ENCODE data around the gene MOB3C. TPM values are rescaled to one million over a fixed set of nuclear protein-coding genes. Genes with fewer than 3 reads are reported as not detected.

Gene MOB3C
- total RNA-seq, 2 donors from 2014 or later, result 12.3 to 20.7 TPM

DNA sequence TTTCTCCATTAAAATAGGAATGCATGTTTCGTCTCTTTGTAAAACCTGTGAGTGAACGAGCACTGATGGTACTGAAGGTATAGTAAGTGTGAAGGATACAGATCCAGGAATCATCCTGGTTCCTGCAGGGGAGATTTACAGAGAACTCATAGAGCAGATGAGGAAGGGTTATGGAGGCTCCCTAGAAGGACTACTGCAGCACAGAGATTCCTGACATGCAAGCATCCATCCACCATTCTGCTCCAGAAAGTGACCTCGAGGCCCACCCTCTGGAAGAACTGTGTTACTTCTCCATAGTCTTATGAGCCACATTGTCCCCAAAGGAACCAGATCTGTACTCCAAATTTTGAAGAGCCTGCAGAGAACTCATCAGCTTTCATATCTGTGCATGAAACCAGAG is 27.1 kb downstream of the MOB3C start:
- Mint-ChIP-seq H3K27me3 (no peaks in the 10 kb centered on the region), H3K36me3 (peaks cover 39% of the 10 kb centered on the region), H3K4me3 (no peak overlapping the region), H3K4me1 (ENCODE audit: low read depth in 2 of 2) (peaks cover 8 to 21% of the 10 kb centered on the region in 2 donors), H3K9me3 (no peaks in the 10 kb centered on the region), H3K27ac (no peak overlapping the region)
- ATAC-seq (no peak), DNase-seq (ENCODE audit: low spot score) (no peak)

GRCh38 chr1:46587069-46587468 is 29.5 kb downstream of the MOB3C start:
- DNase-seq (ENCODE audit: low spot score) (no peak), ATAC-seq (no peak)
- peaks cover 24% of the 10 kb centered on the region for H3K36me3 Mint-ChIP-seq
- no peaks in the 10 kb centered on the region for H3K9me3 Mint-ChIP-seq
- no peak overlapping the region for H3K4me3 Mint-ChIP-seq
- peaks cover 11 to 22% of the 10 kb centered on the region in 2 donors for H3K4me1 Mint-ChIP-seq (ENCODE audit: low read depth in 2 of 2)
- no peak overlapping the region for H3K27ac Mint-ChIP-seq
- H3K27me3 Mint-ChIP-seq, result no peaks in the 10 kb centered on the region

DNA sequence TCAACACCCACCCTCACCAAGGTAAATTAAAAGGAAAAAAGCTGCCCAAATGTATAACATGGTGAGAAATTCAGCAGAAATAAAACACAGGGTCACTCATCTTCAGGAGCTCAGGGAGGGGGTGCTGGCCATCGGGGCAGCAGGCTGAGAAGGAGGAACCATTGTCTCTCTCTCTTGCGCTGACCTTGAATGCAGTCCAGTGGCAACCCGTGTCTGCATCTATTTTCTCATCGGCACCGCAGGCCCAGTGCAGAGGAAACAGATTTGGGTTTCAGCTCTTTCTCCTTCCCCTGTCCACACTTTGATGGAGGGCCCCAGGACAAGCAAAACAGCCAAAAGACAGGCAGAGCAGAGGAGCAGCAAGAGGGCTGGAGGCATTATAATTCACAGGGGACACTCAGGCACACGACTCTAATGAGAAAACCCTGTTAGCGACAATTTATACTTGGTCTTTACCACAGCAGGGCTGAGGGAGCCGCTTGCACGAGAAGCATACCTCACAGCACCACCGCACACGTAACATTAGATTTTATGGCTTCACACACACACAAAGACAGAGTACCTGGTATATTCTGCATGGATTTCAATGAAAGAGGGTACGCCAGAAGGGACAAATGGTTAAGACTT is 31.2 kb downstream of the MOB3C start:
- peaks cover 22% of the 10 kb centered on the region for H3K36me3 Mint-ChIP-seq
- DNase-seq (ENCODE audit: low spot score) (no peak), ATAC-seq (no peak)
- no peaks in the 10 kb centered on the region for H3K27me3 Mint-ChIP-seq
- H3K9me3 Mint-ChIP-seq, result no peaks in the 10 kb centered on the region
- H3K4me3 Mint-ChIP-seq, result no peak overlapping the region
- no peak overlapping the region for H3K27ac Mint-ChIP-seq
- peaks cover 28 to 33% of the 10 kb centered on the region in 2 donors for H3K4me1 Mint-ChIP-seq (ENCODE audit: low read depth in 2 of 2)

GRCh38 chr1:46583494-46583893 is 33.1 kb downstream of the MOB3C start:
- Mint-ChIP-seq H3K4me3 (no peak overlapping the region), H3K4me1 (ENCODE audit: low read depth in 2 of 2) (peaks cover 31 to 34% of the 10 kb centered on the region in 2 donors), H3K9me3 (no peaks in the 10 kb centered on the region), H3K27ac (peak overlapping the region; percentile 74 to 91), H3K36me3 (peaks cover 13% of the 10 kb centered on the region), H3K27me3 (no peaks in the 10 kb centered on the region)
- DNase-seq (ENCODE audit: low spot score) (no peak), ATAC-seq (no peak)

DNA sequence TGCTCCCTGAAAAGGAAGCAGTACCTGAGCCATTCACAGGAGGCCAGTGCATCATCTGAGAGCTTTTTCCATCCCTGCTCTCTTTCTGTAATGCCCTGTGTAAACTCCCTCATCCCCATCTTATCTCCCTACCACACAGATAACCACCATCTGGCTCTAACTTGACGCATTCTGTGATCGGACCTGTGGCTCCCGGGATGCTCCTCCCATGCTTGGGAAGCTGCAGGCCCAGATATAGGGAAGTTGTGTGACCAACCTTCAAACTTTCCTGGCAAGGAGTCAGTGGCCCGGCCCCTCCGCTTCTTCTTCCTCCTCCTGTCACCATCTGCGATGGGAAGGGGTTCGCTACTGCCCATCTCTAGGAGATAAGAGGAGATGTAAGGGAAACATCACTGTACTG is 33.6 kb downstream of the MOB3C start:
- DNase-seq (ENCODE audit: low spot score) (no peak), ATAC-seq (no peak)
- Mint-ChIP-seq H3K27me3 (no peaks in the 10 kb centered on the region), H3K4me3 (no peak overlapping the region), H3K36me3 (peaks cover 13% of the 10 kb centered on the region), H3K27ac (peak overlapping the region; percentile 74 to 91), H3K9me3 (no peaks in the 10 kb centered on the region), H3K4me1 (ENCODE audit: low read depth in 2 of 2) (peaks cover 31 to 34% of the 10 kb centered on the region in 2 donors)

DNA sequence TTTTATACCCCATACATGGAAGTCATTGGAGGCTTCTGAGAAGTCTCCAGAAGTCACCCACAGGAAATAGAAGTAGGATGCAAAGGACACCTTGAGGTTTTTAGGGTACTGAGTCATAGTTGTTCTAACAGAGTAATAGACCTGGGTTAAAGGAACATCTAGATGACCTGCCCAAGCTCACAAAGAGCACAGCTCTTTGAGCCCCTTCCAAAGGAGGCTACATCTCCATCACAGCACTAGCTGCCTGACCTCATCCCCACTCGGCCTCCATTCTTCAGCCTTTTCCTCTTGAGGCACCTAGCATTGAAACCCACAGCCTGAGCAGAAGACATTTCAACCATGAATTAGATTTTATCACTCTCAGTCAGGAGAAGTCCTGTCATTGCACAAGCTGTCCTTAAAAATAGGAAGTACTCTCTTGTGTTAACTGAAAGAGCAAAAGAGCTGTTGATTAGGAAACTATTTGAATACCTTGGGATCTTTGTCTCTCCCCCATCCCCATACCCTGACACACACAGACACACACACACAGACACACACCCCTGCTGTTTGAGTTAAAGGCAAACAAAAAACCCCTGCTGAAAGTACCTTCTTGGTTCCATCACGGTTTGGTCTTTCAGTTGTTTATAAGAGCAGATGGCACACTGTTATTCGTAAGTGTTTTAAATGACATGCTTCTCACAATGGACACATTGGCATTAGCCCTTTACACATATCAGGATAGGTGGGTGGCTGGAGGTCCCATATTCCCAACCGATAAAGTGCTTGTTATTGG is 34.7 kb downstream of the MOB3C start:
- H3K27ac Mint-ChIP-seq, result peak overlapping the region; percentile 74 to 91
- H3K36me3 Mint-ChIP-seq, result peaks cover 13% of the 10 kb centered on the region
- DNase-seq (ENCODE audit: low spot score), result peak; percentile 65
- peaks cover 31 to 34% of the 10 kb centered on the region in 2 donors for H3K4me1 Mint-ChIP-seq (ENCODE audit: low read depth in 2 of 2)
- no peaks in the 10 kb centered on the region for H3K27me3 Mint-ChIP-seq
- ATAC-seq, result peak; percentile 91 to 94
- no peaks in the 10 kb centered on the region for H3K9me3 Mint-ChIP-seq
- H3K4me3 Mint-ChIP-seq, result peak overlapping the region; percentile 59

DNA sequence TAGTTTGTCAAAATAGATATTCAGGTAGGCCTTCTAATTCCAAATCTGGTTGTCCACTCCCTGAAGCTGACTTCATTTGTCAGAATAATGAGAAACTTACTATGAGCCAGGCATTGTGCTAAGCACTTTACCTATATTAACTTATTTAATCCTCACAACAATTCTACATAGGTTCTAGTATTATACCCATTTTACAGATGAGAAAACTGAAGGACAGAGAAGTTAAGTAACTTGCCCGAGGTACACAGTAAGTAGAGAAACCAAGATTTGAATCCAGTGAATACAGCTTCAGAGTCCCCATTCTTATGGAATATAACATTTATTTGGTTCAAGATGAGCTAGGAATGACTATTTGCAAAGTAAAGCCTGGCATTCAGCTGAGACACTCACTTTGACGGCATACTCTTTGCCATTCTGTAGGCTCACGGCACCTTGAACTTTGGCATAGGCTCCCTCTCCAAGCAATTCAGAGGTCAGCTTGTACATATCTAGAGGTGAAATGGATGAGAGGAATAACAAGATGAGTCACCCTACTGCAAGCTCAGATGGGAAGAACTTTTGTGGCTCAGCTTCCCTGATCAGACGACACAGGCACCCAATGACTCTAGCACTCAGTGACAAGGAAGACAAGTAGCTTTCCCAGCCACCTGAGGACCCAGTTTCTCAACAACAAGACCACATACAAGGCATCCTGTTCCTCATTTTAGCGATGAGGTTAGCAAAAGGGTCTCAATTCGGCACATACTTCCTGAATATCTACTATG is 36.3 kb downstream of the MOB3C start:
- H3K36me3 Mint-ChIP-seq, result peaks cover 13% of the 10 kb centered on the region
- no peaks in the 10 kb centered on the region for H3K27me3 Mint-ChIP-seq
- H3K4me1 Mint-ChIP-seq (ENCODE audit: low read depth in 2 of 2), result peaks cover 31 to 34% of the 10 kb centered on the region in 2 donors
- peak overlapping the region; percentile 59 for H3K4me3 Mint-ChIP-seq
- DNase-seq (ENCODE audit: low spot score), result no peak
- no peaks in the 10 kb centered on the region for H3K9me3 Mint-ChIP-seq
- ATAC-seq, result no peak
- H3K27ac Mint-ChIP-seq, result peak overlapping the region; percentile 74 to 91

DNA sequence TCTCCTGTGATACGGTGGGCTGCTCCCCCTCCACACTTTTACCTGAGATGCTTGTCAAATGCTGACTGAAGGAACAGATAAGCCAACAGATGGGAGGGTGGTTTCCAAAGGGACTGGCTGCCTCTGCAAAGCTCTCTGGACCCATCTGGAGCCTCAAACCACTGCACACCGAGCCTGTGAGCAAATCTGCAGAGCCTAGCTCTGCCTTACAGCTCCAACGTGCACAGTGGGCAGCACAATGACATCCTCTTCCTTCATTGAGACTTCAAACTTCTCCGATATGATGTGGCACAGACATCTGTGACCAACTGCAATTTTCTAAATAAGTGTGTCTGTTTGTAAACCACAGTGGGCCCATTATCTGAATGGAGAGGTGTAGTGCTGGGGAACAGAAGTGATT is 38.9 kb downstream of the MOB3C start:
- Mint-ChIP-seq H3K9me3 (no peaks in the 10 kb centered on the region), H3K27ac (peak overlapping the region; percentile 33 to 63), H3K4me3 (no peak overlapping the region), H3K4me1 (ENCODE audit: low read depth in 2 of 2) (peaks cover 25 to 28% of the 10 kb centered on the region in 2 donors), H3K27me3 (no peaks in the 10 kb centered on the region), H3K36me3 (peaks cover 13% of the 10 kb centered on the region)
- DNase-seq (ENCODE audit: low spot score) (no peak), ATAC-seq (peak in 1 of 2 donors; percentile 14)

DNA sequence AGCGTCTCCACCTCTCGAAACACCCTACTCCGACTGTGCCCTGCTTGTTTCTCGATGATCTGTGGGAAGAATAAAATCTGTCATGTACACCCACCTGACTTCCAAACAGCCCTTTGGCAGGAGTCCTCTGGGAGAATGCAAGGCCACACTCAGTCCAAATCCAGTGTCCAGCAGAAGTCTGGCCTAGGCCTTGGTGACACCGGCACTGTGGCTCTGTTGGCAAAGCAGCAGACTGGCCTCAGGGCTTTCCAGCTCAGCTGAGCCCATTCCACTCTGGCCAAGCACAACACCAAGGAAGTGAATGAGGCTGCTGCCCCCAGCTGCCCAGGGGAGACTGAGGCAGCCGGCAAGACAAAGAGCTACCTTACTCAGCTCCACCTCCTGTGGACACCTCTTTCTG is 40.0 kb downstream of the MOB3C start:
- H3K9me3 Mint-ChIP-seq, result no peaks in the 10 kb centered on the region
- no peak overlapping the region for H3K4me3 Mint-ChIP-seq
- no peak for DNase-seq (ENCODE audit: low spot score)
- peaks cover 15 to 18% of the 10 kb centered on the region in 2 donors for H3K4me1 Mint-ChIP-seq (ENCODE audit: low read depth in 2 of 2)
- no peak for ATAC-seq
- H3K27ac Mint-ChIP-seq, result no peak overlapping the region
- peaks cover 13% of the 10 kb centered on the region for H3K36me3 Mint-ChIP-seq
- H3K27me3 Mint-ChIP-seq, result no peaks in the 10 kb centered on the region

DNA sequence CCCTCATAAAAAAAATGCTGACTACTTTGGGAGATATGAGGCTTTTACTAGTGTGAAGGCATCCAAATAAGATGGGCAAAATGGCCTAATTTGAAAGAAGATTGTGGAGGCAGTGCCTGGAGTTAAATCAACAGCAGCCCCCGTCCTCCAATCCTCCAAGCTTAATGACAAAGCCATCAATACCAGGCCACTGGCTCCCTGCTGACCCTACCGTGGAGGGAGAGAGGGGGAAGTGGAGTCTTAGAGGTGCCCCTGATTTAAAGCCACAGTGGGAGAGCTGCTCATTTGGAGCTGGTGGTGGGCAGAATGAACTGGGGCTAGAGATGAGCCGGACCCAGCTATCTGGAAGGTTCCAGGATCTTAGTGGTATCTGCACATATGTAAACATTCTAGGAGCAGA is 40.8 kb downstream of the MOB3C start:
- H3K27me3 Mint-ChIP-seq, result no peaks in the 10 kb centered on the region
- no peaks in the 10 kb centered on the region for H3K9me3 Mint-ChIP-seq
- H3K4me3 Mint-ChIP-seq, result no peak overlapping the region
- peaks cover 11% of the 10 kb centered on the region for H3K36me3 Mint-ChIP-seq
- ATAC-seq (no peak), DNase-seq (ENCODE audit: low spot score) (no peak)
- H3K27ac Mint-ChIP-seq, result peak overlapping the region in 1 of 2 donors; percentile 27
- H3K4me1 Mint-ChIP-seq (ENCODE audit: low read depth in 2 of 2), result peaks cover 7 to 11% of the 10 kb centered on the region in 2 donors

GRCh38 chr1:46575300-46575699 is 41.3 kb downstream of the MOB3C start:
- no peak for ATAC-seq
- Mint-ChIP-seq H3K9me3 (no peaks in the 10 kb centered on the region), H3K27ac (peak overlapping the region in 1 of 2 donors; percentile 27), H3K4me1 (ENCODE audit: low read depth in 2 of 2) (peaks cover 2 to 6% of the 10 kb centered on the region in 2 donors), H3K27me3 (no peaks in the 10 kb centered on the region), H3K36me3 (peaks cover 6% of the 10 kb centered on the region), H3K4me3 (no peak overlapping the region)
- DNase-seq (ENCODE audit: low spot score), result no peak

- ATAC-seq (no peak), DNase-seq (ENCODE audit: low spot score) (no peak)
- no peaks in the 10 kb centered on the region for H3K4me1 Mint-ChIP-seq (ENCODE audit: low read depth in 2 of 2)
- H3K4me3 Mint-ChIP-seq, result no peak overlapping the region
- H3K36me3 Mint-ChIP-seq, result peaks cover 6% of the 10 kb centered on the region
- no peaks in the 10 kb centered on the region for H3K27me3 Mint-ChIP-seq
- H3K9me3 Mint-ChIP-seq, result no peaks in the 10 kb centered on the region
- no peak overlapping the region for H3K27ac Mint-ChIP-seq
These were observed 44.9 kb downstream of the MOB3C start for GRCh38 chr1:46571691-46572225.

DNA sequence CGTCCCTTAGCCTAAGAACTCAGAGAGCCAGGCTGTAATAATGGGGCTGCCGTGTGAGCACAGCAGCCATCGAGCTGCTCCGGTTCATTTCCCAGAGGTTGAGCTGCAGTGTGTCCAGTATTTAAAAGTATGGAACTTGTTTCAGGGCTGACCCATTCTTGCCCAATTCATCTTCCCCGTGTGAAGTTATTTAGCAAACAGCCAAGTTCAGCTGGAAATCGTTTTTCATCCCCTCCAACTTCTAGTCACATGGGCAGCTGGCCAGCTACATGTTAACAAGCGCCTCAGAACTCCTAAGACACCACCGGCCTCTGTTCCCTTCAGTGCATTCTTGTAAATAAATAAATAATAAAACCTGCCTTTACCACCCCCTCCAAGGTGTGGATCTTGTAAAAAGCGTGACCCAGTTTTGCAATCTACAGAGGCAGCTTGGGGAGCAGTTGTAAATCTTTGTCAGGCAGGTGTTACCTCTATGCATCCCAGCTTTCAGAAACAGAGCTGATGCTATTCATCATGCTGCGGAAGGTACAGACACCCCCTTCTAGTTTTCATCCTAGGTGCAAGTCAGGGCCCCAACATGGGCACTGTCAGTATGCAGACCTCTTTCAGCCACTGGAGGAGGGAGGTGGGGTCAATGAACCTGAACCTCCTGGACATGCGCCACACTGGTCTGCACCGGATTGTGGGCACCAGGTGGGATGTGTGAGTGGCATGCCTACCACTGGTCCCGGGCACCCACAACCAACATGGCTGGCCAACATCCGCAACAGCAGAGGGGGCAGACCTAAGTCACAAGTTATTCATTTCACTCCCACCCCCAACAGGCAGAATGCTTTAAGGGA is 46.5 kb downstream of the MOB3C start:
- no peaks in the 10 kb centered on the region for H3K4me1 Mint-ChIP-seq (ENCODE audit: low read depth in 2 of 2)
- H3K27ac Mint-ChIP-seq, result no peak overlapping the region
- ATAC-seq (no peak), DNase-seq (ENCODE audit: low spot score) (no peak)
- no peaks in the 10 kb centered on the region for H3K27me3 Mint-ChIP-seq
- H3K36me3 Mint-ChIP-seq, result peaks cover 6% of the 10 kb centered on the region
- no peaks in the 10 kb centered on the region for H3K9me3 Mint-ChIP-seq
- no peak overlapping the region for H3K4me3 Mint-ChIP-seq
